Right lobe of liver (tissue), 6 donors: ENCODE data around the gene NBAS. TPM values are rescaled to one million over a fixed set of nuclear protein-coding genes. Genes with fewer than 3 reads are reported as not detected.

Source experiments
- ATAC-seq, 4 donors: fragments of 200-7000 bp; cut with Tn5 transposase; one replicate each; pipeline ENCODE4 v1.9.1; 2020; ENCODE audit warnings: mild to moderate bottlenecking in 4 of 4, moderate library complexity in 4 of 4
- DNase-seq, 3 donors: peaks; one replicate each; pipeline ENCODE4 v3.0.0-alpha.2; 2020
- H3K27ac ChIP-seq, 3 donors: fragments of 200-600 bp; one replicate each; pipeline ENCODE4 v1.8.0; 2022
- H3K27me3 ChIP-seq, 2 donors: fragments of 200-600 bp; one replicate each; pipeline ENCODE4 v1.8.0; 2022
- H3K36me3 ChIP-seq, 4 donors: fragments of 200-600 bp; sonication (generic) in 1 of 4; one replicate each; pipeline versions ENCODE4 v1.5.1 to v1.8.0; 2017 to 2022; ENCODE audit warnings: control low read depth in 1 of 4
- H3K4me1 ChIP-seq, 4 donors: fragments of 200-600 bp; sonication (generic) in 1 of 4; one replicate each; pipeline versions ENCODE4 v1.5.1 to v1.8.0; 2017 to 2022; ENCODE audit warnings: control low read depth in 1 of 4
- H3K4me3 ChIP-seq, 3 donors: fragments of 200-600 bp; one replicate each; pipeline ENCODE4 v1.8.0; 2022
- H3K9me3 ChIP-seq, 4 donors: fragments of 200-600 bp; sonication (generic) in 1 of 4; one replicate each; pipeline versions ENCODE4 v1.5.1 to v1.8.0; 2017 to 2022; ENCODE audit warnings: control low read depth in 1 of 4
- POLR2A ChIP-seq: fragments of 450-650 bp; IDR thresholded peaks from one replicate; pipeline ENCODE4 v1.6.1; 2017; ENCODE audit warnings: antibody characterized with exemption, mild to moderate bottlenecking
- WGBS: methylation state at CpG from one replicate; pipeline ENCODE4 v1.1.6; 2018; ENCODE audit warnings: low coverage, low lambda C conversion rate; ENCODE audit not compliant: insufficient coverage; ENCODE audit errors: missing lambda C conversion rate; 5-methylcytosine and 5-hydroxymethylcytosine counted together
- intact Hi-C, 2 donors: fragments of 100-400 bp; cut with DNase I; formaldehyde crosslinking; loops; one replicate each; pipeline versions ENCODE4 v1.11.2 to v1.14.1; 2022
- total RNA-seq, 6 experiments: library from RNA; depleted of rRNA in 2 of 6; stranded (reverse); fragments of >200 nt in 2 of 6; fragmentation: NEBNext Ultra II Directional in 3 of 6; extraction: Animal tissue kit (Norgen Biotek cat#: 25700) in 3 of 6; gene quantifications; one replicate each; pipeline versions ENCODE4 v1.1.0 to v1.2.4, GENCODE V29; 2016 to 2023
- TF ChIP-seq, protein P1 (sequence below), 4 donors: fragments of 200-600 bp in 3 of 4; fragments of 450-650 bp in 1 of 4; IDR thresholded peaks; one replicate each; pipeline versions ENCODE4 v1.5.1 to v1.8.0; 2016 to 2022; ENCODE audit warnings: antibody characterized with exemption in 4 of 4, mild to moderate bottlenecking in 2 of 4
- donor health status: DM: no; HTN: yes; CAD: no.
- donor health status: DM: no; HTN: no; CAD: no.
- donor health status: DM: no; HTN: no; CAD: no.
- donor health status: DM: no; HTN: yes; CAD: no.
- donor health status: DM: no; HTN: yes; CAD: no.

The NBAS gene
- total RNA-seq, 6 experiments from 2014 or later: 16.1 to 21.8 (median 18.5) TPM

DNA sequence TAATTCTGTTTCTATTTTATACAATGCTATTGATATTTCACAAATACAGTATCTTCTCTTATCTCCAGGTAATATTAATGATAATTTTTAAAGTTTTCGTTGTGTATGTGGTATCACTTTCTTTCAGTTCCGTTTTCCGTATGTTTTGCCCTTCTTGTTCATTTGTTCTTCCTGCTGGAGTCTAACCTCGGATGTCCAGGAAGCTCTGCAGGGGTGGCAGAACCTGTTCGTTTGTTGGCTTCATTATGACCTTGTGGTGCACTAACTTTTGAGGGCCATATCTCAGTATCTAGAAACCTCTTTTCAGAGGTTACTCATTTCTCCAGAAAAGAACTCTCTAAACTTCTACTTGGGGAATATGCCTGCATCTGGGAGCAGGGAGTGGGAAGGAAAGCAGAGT, 134.5 kb downstream of the NBAS start:
- no peaks in the 10 kb centered on the region for H3K4me1 ChIP-seq
- WGBS: 78% methylated on average over 5 of the region's 5 CpGs
- no peaks in the 10 kb centered on the region for H3K27me3 ChIP-seq
- H3K36me3 ChIP-seq: peaks cover 0 to 2% (median 0%) of the 10 kb centered on the region in 4 donors
- ATAC-seq: no peak
- DNase-seq: no peak
- H3K4me3 ChIP-seq: no peak overlapping the region
- TF ChIP-seq, protein P1, sequence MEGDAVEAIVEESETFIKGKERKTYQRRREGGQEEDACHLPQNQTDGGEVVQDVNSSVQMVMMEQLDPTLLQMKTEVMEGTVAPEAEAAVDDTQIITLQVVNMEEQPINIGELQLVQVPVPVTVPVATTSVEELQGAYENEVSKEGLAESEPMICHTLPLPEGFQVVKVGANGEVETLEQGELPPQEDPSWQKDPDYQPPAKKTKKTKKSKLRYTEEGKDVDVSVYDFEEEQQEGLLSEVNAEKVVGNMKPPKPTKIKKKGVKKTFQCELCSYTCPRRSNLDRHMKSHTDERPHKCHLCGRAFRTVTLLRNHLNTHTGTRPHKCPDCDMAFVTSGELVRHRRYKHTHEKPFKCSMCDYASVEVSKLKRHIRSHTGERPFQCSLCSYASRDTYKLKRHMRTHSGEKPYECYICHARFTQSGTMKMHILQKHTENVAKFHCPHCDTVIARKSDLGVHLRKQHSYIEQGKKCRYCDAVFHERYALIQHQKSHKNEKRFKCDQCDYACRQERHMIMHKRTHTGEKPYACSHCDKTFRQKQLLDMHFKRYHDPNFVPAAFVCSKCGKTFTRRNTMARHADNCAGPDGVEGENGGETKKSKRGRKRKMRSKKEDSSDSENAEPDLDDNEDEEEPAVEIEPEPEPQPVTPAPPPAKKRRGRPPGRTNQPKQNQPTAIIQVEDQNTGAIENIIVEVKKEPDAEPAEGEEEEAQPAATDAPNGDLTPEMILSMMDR (IDR thresholded peaks at IDR 0.05): no peak
- no peak for TF ChIP-seq POLR2A
- no peaks in the 10 kb centered on the region for H3K9me3 ChIP-seq
- intact Hi-C loops: no loop called here
- no peak overlapping the region for H3K27ac ChIP-seq

DNA sequence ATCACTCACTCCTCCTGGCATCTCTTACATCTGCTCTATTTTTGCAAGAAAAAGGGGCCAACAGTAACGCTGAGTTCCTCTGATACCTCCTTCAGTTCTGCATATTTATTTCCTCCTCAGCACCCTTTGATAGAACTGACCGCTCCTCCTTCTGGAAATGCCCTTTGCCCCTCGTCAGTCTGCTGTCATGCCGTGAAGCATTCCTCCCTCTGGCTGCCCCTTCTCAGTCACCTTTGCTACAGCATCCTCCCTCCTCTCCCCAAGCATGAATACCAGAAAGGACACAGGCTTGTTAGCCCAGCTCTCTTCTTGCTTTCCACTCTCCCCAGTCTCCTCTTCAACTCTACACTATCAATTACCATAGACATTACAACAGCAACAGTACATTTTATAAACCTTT, 135.4 kb downstream of the NBAS start:
- 73% methylated on average over 4 of the region's 4 CpGs for WGBS
- Histone ChIP-seq H3K36me3 (peaks cover 0 to 2% (median 0%) of the 10 kb centered on the region in 4 donors), H3K9me3 (no peaks in the 10 kb centered on the region), H3K4me3 (no peak overlapping the region), H3K4me1 (no peaks in the 10 kb centered on the region), H3K27ac (no peak overlapping the region), H3K27me3 (no peaks in the 10 kb centered on the region)
- TF ChIP-seq, protein P1 (IDR thresholded peaks at IDR 0.05): no peak
- no peak for TF ChIP-seq POLR2A
- intact Hi-C loops: no loop called here
- no peak for DNase-seq
- no peak for ATAC-seq

DNA sequence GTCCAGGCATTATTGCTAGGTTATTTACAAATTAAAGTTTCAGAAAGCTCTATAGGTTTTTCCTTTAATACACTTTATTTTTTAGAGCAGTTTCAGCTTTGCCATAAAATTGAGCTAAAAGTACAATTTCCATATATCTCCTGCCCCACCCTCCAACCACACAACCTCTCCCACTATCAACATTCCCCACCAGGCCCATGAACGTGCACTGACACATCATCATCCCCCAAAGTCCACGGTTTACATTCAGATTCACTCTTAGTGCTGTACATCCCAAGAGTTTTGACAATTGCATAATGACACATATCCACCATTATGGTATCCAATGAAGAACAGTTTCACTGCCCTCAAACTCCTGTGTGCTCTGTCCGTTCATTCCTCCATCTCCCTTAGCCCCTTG, 139.4 kb downstream of the NBAS start:
- Histone ChIP-seq H3K4me1 (no peaks in the 10 kb centered on the region), H3K27ac (no peak overlapping the region), H3K36me3 (peaks cover 0 to 2% (median 0%) of the 10 kb centered on the region in 4 donors), H3K4me3 (no peak overlapping the region), H3K9me3 (no peaks in the 10 kb centered on the region), H3K27me3 (no peaks in the 10 kb centered on the region)
- ATAC-seq: no peak
- intact Hi-C loops: no loop called here
- DNase-seq: no peak
- 100% methylated on average over 3 of the region's 3 CpGs for WGBS
- TF ChIP-seq, protein P1 (IDR thresholded peaks at IDR 0.05): no peak
- TF ChIP-seq POLR2A: no peak

DNA sequence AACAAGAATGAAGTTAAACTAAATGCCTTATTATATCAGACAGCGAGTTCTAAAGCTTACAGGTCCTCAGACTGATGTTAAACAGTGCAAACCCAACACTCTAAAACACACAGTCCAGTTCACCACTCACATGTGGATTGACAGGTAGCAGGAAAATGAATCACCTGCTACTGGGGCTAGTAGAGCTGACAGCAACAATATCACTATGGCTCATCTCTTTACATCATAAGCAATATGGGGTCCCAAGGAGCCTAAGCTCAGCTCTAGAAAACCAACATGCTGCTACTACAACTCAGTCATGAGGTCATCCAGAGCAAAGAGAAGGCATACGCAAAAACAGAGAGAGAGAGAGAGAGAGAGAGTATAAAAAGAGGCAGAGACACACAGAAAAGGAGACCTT, 145.4 kb downstream of the NBAS start:
- Histone ChIP-seq H3K27ac (no peak overlapping the region), H3K4me3 (no peak overlapping the region), H3K4me1 (no peaks in the 10 kb centered on the region), H3K27me3 (no peaks in the 10 kb centered on the region), H3K9me3 (no peaks in the 10 kb centered on the region), H3K36me3 (peaks cover 0 to 10% (median 1%) of the 10 kb centered on the region in 4 donors)
- 90% methylated on average over 2 of the region's 2 CpGs for WGBS
- TF ChIP-seq POLR2A: no peak
- TF ChIP-seq, protein P1 (IDR thresholded peaks at IDR 0.05): no peak
- no peak for DNase-seq
- no peak for ATAC-seq
- intact Hi-C loops: no loop called here

DNA sequence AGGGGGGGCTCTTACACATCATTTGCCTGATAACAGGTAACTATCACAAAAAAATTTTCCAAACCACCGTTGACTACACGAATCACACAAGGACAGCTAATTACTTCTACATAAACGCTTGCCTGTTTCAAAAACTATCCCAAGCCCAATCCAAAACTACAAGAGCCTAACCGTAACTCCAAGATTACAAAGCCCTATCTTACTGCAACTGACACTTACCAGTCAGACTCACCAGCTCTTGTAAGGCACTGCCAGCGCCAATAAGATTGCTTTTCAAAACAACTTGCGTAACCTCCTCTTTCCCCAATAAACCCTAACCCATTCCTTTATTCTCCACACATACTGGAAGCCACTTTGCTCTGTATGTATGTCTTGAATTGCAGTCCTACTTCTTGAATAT, 148.4 kb downstream of the NBAS start:
- TF ChIP-seq, protein P1 (IDR thresholded peaks at IDR 0.05): no peak
- no peak for TF ChIP-seq POLR2A
- H3K9me3 ChIP-seq: no peaks in the 10 kb centered on the region
- H3K27me3 ChIP-seq: no peaks in the 10 kb centered on the region
- 92% methylated on average over 6 of the region's 6 CpGs for WGBS
- ATAC-seq: no peak
- intact Hi-C loops: no loop called here
- no peak for DNase-seq
- no peak overlapping the region for H3K4me3 ChIP-seq
- H3K4me1 ChIP-seq: no peaks in the 10 kb centered on the region
- H3K27ac ChIP-seq: no peak overlapping the region
- H3K36me3 ChIP-seq: peaks cover 0 to 10% (median 1%) of the 10 kb centered on the region in 4 donors
